DND-41 (cell line): ENCODE data around the gene SYNE3.

Source experiments
- ATAC-seq: fragments of 200-7000 bp; cut with Tn5 transposase; 3 replicates; pipeline ENCODE4 v1.9.1; 2021; ENCODE audit warnings: low read depth; ENCODE audit not compliant: insufficient read depth
- DNase-seq: peaks from one replicate; pipeline ENCODE4 v3.0.0-alpha.2; 2020
- H2AFZ ChIP-seq: 2 replicates; pipeline ENCODE4 v1.6.0; 2012; ENCODE audit warnings: low read depth, low read length
- H3K27ac ChIP-seq: 2 replicates; pipeline ENCODE4 v1.5.1; 2012; ENCODE audit warnings: low read length, inconsistent platforms
- H3K27me3 ChIP-seq: fragments of 200-600 bp; sonication (generic); 2 replicates; pipeline ENCODE4 v1.6.0; 2012; ENCODE audit warnings: low read length, mild to moderate bottlenecking, inconsistent platforms; ENCODE audit not compliant: insufficient read depth, poor library complexity
- H3K36me3 ChIP-seq: 2 replicates; pipeline ENCODE4 v1.5.1; 2012; ENCODE audit warnings: low read length, inconsistent platforms; ENCODE audit not compliant: insufficient read depth
- H3K4me1 ChIP-seq: 2 replicates; pipeline ENCODE4 v1.5.1; 2012; ENCODE audit warnings: mild to moderate bottlenecking, low read length; ENCODE audit not compliant: insufficient read depth
- H3K4me2 ChIP-seq: 2 replicates; pipeline ENCODE4 v1.6.0; 2012; ENCODE audit warnings: mild to moderate bottlenecking, moderate library complexity, low read length, inconsistent platforms; ENCODE audit not compliant: insufficient read depth
- H3K4me3 ChIP-seq, 2 experiments: fragments of 200-600 bp in 1 of 2; shearing (Covaris generic) in 1 of 2; 2 replicates each; pipeline ENCODE4 v1.5.1; 2012 to 2016; ENCODE audit warnings: inconsistent platforms in 2 of 2, low read length in 2 of 2, mild to moderate bottlenecking in 2 of 2, low read depth in 1 of 2, moderate library complexity in 1 of 2
- H3K79me2 ChIP-seq: 2 replicates; pipeline ENCODE4 v1.6.0; 2012; ENCODE audit warnings: low read length, inconsistent platforms; ENCODE audit not compliant: insufficient read depth
- H3K9ac ChIP-seq: 2 replicates; pipeline ENCODE4 v1.6.0; 2012; ENCODE audit warnings: low read depth, mild to moderate bottlenecking, inconsistent platforms, low read length, moderate library complexity
- H3K9me3 ChIP-seq: 2 replicates; pipeline ENCODE4 v1.5.1; 2012; ENCODE audit warnings: low read length, moderate library complexity, mild to moderate bottlenecking, inconsistent platforms; ENCODE audit not compliant: insufficient read depth, severe bottlenecking
- H4K20me1 ChIP-seq: 2 replicates; pipeline ENCODE4 v1.6.0; 2012; ENCODE audit warnings: low read length; ENCODE audit not compliant: insufficient read depth
- CTCF ChIP-seq: IDR thresholded peaks from 2 replicates; pipeline ENCODE4 v1.5.1; 2012; ENCODE audit warnings: borderline replicate concordance, low read length, moderate library complexity, mild to moderate bottlenecking; ENCODE audit not compliant: poor library complexity, severe bottlenecking; ENCODE audit errors: extremely low read depth
- EZH2 ChIP-seq: IDR thresholded peaks from 3 replicates; pipeline ENCODE4 v1.6.1; 2012; ENCODE audit warnings: borderline replicate concordance, low read depth, mild to moderate bottlenecking, moderate library complexity, low read length, inconsistent platforms; ENCODE audit not compliant: severe bottlenecking

Gene SYNE3

GRCh38 chr14:95516554-95517181 is at the start of gene SYNE3:
Gene SYNE3, minus strand, starts transcription at chr14:95516650. Its CDS starts 40,829 bp downstream, at chr14:95475821.
- Histone ChIP-seq H3K4me3 (no peak within 1 kb of the TSS; a peak in 1 of 4 replicates), H3K27ac (no peak within 1 kb of the TSS), H4K20me1 (no peaks in the 10 kb centered on the region; the same call in 1 of the 2 replicates), H3K9ac (no peak within 1 kb of the TSS), H3K27me3 (peaks cover 16% of the 10 kb centered on the region), H3K4me2 (peak within 1 kb of the TSS; percentile 46), H3K9me3 (no peaks in the 10 kb centered on the region), H3K79me2 (no peaks in the 10 kb centered on the region), H3K4me1 (peaks cover 18% of the 10 kb centered on the region), H3K36me3 (no peaks in the 10 kb centered on the region), H2AFZ (0 out of 2 replicates have a peak within 1 kb of the TSS, but pooled peaks have one; percentile 10)
- no peak for ATAC-seq
- no peak for DNase-seq
- TF ChIP-seq CTCF, result no peak
- no peak for TF ChIP-seq EZH2

- DNase-seq (no peak), ATAC-seq (no peak)
- Histone ChIP-seq H3K36me3 (no peaks in the 10 kb centered on the region), H3K79me2 (no peaks in the 10 kb centered on the region), H3K27me3 (peaks cover 3% of the 10 kb centered on the region), H3K9me3 (no peaks in the 10 kb centered on the region), H3K9ac (no peak overlapping the region), H3K4me2 (no peak overlapping the region), H3K4me3 (no peak overlapping the region), H3K4me1 (no peaks in the 10 kb centered on the region), H2AFZ (no peak overlapping the region), H3K27ac (no peak overlapping the region), H4K20me1 (no peaks in the 10 kb centered on the region)
- no peak for TF ChIP-seq EZH2
- TF ChIP-seq CTCF, result no peak
Observed at GRCh38 chr14:95564060-95564459, 47.6 kb upstream of the SYNE3 start.

- Histone ChIP-seq H3K4me2 (no peak overlapping the region), H2AFZ (no peak overlapping the region), H3K4me1 (no peaks in the 10 kb centered on the region), H3K4me3 (no peak overlapping the region), H3K9me3 (no peaks in the 10 kb centered on the region), H3K27ac (no peak overlapping the region), H4K20me1 (no peaks in the 10 kb centered on the region), H3K79me2 (no peaks in the 10 kb centered on the region), H3K9ac (no peak overlapping the region), H3K36me3 (no peaks in the 10 kb centered on the region), H3K27me3 (peaks cover 3% of the 10 kb centered on the region)
- DNase-seq, result no peak
- no peak for ATAC-seq
- TF ChIP-seq EZH2, result no peak
- TF ChIP-seq CTCF, result no peak
Observed at GRCh38 chr14:95562892-95563685, 46.6 kb upstream of the SYNE3 start.
